ENCODE results near the gene TMEM154. TPM values are rescaled to one million over a fixed set of nuclear protein-coding genes. Genes with fewer than 3 reads are reported as not detected.

The TMEM154 gene
- total and polyA plus RNA-seq, 7 donors: under 0.01 to 3.2 (median 0.69) TPM

GRCh38 chr4:152630324-152630723 is 49.5 kb downstream of the TMEM154 start:
- 71 to 88% methylated on average over 1 of the region's 1 CpG for WGBS, 2 donors
- DNase-seq: no peak
- no peak overlapping the region for H3K27ac ChIP-seq
- H3K4me3 ChIP-seq: no peak overlapping the region
- H3K27me3 ChIP-seq: no peaks in the 10 kb centered on the region
- no peak for TF ChIP-seq EP300 (IDR thresholded peaks at IDR 0.05)
- no peak for TF ChIP-seq POLR2A (IDR thresholded peaks at IDR 0.05)
- no peak for TF ChIP-seq CTCF (IDR thresholded peaks at IDR 0.05)
- no peak for TF ChIP-seq POLR2AphosphoS5 (IDR thresholded peaks at IDR 0.05)
- intact Hi-C loops (cut with DNase I): no loop called here
- H3K36me3 ChIP-seq: no peaks in the 10 kb centered on the region
- no peaks in the 10 kb centered on the region for H3K9me3 ChIP-seq
- H3K4me1 ChIP-seq: no peaks in the 10 kb centered on the region

- TF ChIP-seq CTCF (IDR thresholded peaks at IDR 0.05) (no peak), POLR2AphosphoS5 (IDR thresholded peaks at IDR 0.05) (no peak), POLR2A (IDR thresholded peaks at IDR 0.05) (no peak), EP300 (IDR thresholded peaks at IDR 0.05) (no peak)
- no peaks in the 10 kb centered on the region for H3K36me3 ChIP-seq
- H3K4me3 ChIP-seq: no peak overlapping the region
- no peak for DNase-seq
- WGBS, 2 donors: 97% methylated on average over 3 of the region's 3 CpGs
- intact Hi-C loops (cut with DNase I): no loop called here
- no peaks in the 10 kb centered on the region for H3K4me1 ChIP-seq
- no peak overlapping the region for H3K27ac ChIP-seq
- no peaks in the 10 kb centered on the region for H3K9me3 ChIP-seq
- no peaks in the 10 kb centered on the region for H3K27me3 ChIP-seq
These were observed 49.9 kb downstream of the TMEM154 start for GRCh38 chr4:152629908-152630307.

- intact Hi-C loops (cut with DNase I): no loop called here
- TF ChIP-seq POLR2AphosphoS5 (IDR thresholded peaks at IDR 0.05) (no peak), CTCF (IDR thresholded peaks at IDR 0.05) (no peak), POLR2A (IDR thresholded peaks at IDR 0.05) (no peak), EP300 (IDR thresholded peaks at IDR 0.05) (no peak)
- no peak overlapping the region for H3K4me3 ChIP-seq
- no peaks in the 10 kb centered on the region for H3K27me3 ChIP-seq
- H3K27ac ChIP-seq: no peak overlapping the region
- DNase-seq: no peak
- no peaks in the 10 kb centered on the region for H3K9me3 ChIP-seq
- 87 to 92% methylated on average over 5 of the region's 5 CpGs for WGBS, 2 donors
- H3K36me3 ChIP-seq: no peaks in the 10 kb centered on the region
- no peaks in the 10 kb centered on the region for H3K4me1 ChIP-seq
These were observed 51.7 kb downstream of the TMEM154 start for GRCh38 chr4:152628128-152628527.

GRCh38 chr4:152626790-152627189 is 53.0 kb downstream of the TMEM154 start:
- TF ChIP-seq POLR2A (IDR thresholded peaks at IDR 0.05) (no peak), EP300 (IDR thresholded peaks at IDR 0.05) (no peak), CTCF (IDR thresholded peaks at IDR 0.05) (no peak), POLR2AphosphoS5 (IDR thresholded peaks at IDR 0.05) (no peak)
- Histone ChIP-seq H3K27ac (no peak overlapping the region), H3K9me3 (no peaks in the 10 kb centered on the region), H3K4me1 (no peaks in the 10 kb centered on the region), H3K4me3 (no peak overlapping the region), H3K27me3 (no peaks in the 10 kb centered on the region), H3K36me3 (no peaks in the 10 kb centered on the region)
- intact Hi-C loops (cut with DNase I): no loop called here
- DNase-seq: no peak
- WGBS, 2 donors: 85 to 86% methylated on average over 2 of the region's 2 CpGs

DNA sequence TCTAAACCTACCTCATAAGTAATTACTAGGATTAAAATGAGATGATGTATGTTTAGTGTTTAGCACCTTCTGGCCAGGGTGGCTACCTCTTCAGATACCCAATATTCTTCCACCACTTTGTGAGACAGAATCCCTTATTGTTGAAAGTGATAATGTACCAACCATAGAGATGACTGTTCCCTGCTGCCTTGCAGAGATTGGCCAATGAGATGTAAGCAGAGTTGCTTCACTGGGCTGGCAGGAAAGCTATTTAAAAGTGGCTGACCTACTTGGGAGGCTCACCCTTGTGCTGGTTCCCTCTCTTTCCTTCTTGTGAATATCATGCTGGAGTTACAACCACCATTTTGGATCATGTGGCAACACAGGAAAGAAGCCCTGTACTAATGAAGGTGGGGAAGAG is 58.9 kb downstream of the TMEM154 start:
- TF ChIP-seq EP300 (IDR thresholded peaks at IDR 0.05): no peak
- TF ChIP-seq POLR2A (IDR thresholded peaks at IDR 0.05): no peak
- TF ChIP-seq POLR2AphosphoS5 (IDR thresholded peaks at IDR 0.05): no peak
- TF ChIP-seq CTCF (IDR thresholded peaks at IDR 0.05): no peak

More for the DNA sequence above, 58.9 kb downstream of the TMEM154 start:
- no peak overlapping the region for H3K4me3 ChIP-seq
- DNase-seq: no peak
- intact Hi-C loops (cut with DNase I): no loop called here
- no peaks in the 10 kb centered on the region for H3K27me3 ChIP-seq
- no peak overlapping the region for H3K27ac ChIP-seq
- H3K9me3 ChIP-seq: no peaks in the 10 kb centered on the region
- H3K36me3 ChIP-seq: no peaks in the 10 kb centered on the region
- no peaks in the 10 kb centered on the region for H3K4me1 ChIP-seq

Data from sigmoid colon (tissue), 7 donors.